BJ (cell line): ENCODE data around the gene COQ3. TPM values are rescaled to one million over a fixed set of nuclear protein-coding genes. Genes with fewer than 3 reads are reported as not detected.

Experiments used
- CTCF ChIA-PET: fragments of 350-600 bp; formaldehyde crosslinking; extraction: SDS; loops from one replicate; lab custom pipeline; 2021; ENCODE audit warnings: antibody characterized with exemption, inconsistent platforms; lab: Yijun Ruan, JAX
- POLR2A ChIA-PET: fragments of 300-600 bp; sonication (Branson Sonifier 250); formaldehyde crosslinking; extraction: SDS; loops from one replicate; lab custom pipeline; 2021; ENCODE audit warnings: antibody characterized with exemption; lab: Charles Lee
- DNase-seq: peaks from one replicate; pipeline ENCODE4 v3.0.0-alpha.2; 2011; ENCODE audit warnings: low read depth
- H3K27me3 ChIP-seq: 2 replicates; pipeline ENCODE4 v1.6.0; 2011; ENCODE audit warnings: low read length; ENCODE audit not compliant: control insufficient read depth, insufficient read depth
- H3K36me3 ChIP-seq: 2 replicates; pipeline ENCODE4 v1.5.1; 2011; ENCODE audit warnings: low read length; ENCODE audit not compliant: control insufficient read depth, insufficient read depth
- H3K4me3 ChIP-seq: 2 replicates; pipeline ENCODE4 v1.5.1; 2011; ENCODE audit warnings: low read depth, mild to moderate bottlenecking, control low read depth, low read length
- CTCF ChIP-seq: IDR thresholded peaks from 2 replicates; pipeline ENCODE4 v1.5.1; 2011; ENCODE audit warnings: low read depth, mild to moderate bottlenecking, control low read depth, inconsistent platforms, low read length, moderate library complexity; ENCODE audit not compliant: insufficient read depth
- polyA plus RNA-seq: library from polyadenylated mRNA; depleted of rRNA; stranded (reverse); fragments of >200 nt; gene quantifications from 2 replicates; pipeline ENCODE4 v1.2.3, GENCODE V29; 2011

COQ3 gene
- polyA plus RNA-seq, 1 experiment = 3.3 TPM

DNA sequence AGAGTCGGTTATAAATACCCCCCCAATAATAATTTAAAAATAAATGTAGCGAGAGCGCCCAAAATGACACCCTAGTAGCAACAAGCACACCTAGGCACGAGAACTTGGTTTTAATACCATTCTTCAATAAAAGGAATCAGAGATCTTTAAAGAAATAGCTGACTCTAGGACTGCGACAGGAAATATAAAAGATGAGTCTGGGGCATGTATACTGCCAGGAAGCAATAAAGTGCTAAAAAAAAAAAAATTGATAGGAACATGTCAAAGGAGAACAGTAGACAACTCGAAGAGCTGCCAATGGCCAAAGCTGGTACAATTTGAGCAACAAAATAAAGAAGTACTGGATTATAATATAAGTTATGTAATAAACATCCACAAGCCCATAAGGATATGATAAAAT is 28.9 kb upstream of the COQ3 start:
- CTCF ChIA-PET = interaction anchor here (0.6 kb wide), 1 partner anchor 10 kb away, joined by 6 read pairs; no protein-coding TSS in a partner anchor
- TF ChIP-seq CTCF = no peak
- no peaks in the 10 kb centered on the region for H3K27me3 ChIP-seq
- H3K4me3 ChIP-seq = no peak overlapping the region
- POLR2A ChIA-PET = no interaction called here
- no peak for DNase-seq
- no peaks in the 10 kb centered on the region for H3K36me3 ChIP-seq

DNA sequence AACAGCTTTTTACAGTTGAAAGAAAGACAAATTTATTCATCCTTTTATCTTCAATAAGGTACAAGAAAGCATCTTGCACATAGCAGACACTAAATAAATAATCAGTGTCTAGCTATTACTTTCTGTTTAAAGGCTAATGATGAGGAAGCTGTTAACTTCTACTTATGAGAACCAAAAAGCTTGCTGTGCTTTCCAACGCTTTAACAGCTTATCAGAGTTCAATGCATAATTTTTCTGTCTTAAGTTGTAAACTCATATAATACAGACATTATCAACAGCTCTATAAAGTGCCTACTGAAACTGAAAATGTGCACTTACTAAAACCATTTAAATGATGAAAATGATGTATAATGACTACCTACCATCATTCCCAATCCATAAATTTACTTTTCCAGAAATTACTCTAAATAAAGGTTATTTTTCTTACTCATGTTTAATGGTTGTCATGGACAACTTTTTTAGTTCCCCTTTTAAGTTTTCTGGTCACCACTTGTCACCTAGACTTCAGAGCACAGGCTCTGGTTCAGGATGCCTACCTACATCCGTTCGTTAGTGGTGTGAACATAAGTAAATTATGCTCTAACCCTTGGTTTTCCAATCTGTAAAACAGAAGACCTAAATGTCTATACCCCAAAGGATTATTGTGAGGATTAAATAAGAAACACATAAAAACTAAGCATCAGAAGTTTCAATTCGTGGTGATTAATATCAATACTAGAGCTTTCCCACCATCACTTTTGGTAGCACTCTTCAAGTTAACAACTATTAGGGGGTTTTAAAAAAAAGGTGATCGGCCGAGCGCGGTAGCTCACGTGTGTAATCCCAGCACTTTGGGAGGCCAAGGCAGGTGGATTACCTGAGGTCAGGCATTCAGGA is 23.1 kb upstream of the COQ3 start:
- peaks cover under 1% of the 10 kb centered on the region; the same call in 1 of the 2 replicates for H3K36me3 ChIP-seq
- no peak for DNase-seq
- no peaks in the 10 kb centered on the region for H3K27me3 ChIP-seq
- ChIA-PET CTCF (interaction anchor here (1.2 to 1.4 kb wide), 3 partner anchors 10 to 83 kb away, joined by 3 to 4 read pairs (median 3); no protein-coding TSS in a partner anchor), POLR2A (no interaction called here)
- no peak for TF ChIP-seq CTCF
- H3K4me3 ChIP-seq = no peak overlapping the region

DNA sequence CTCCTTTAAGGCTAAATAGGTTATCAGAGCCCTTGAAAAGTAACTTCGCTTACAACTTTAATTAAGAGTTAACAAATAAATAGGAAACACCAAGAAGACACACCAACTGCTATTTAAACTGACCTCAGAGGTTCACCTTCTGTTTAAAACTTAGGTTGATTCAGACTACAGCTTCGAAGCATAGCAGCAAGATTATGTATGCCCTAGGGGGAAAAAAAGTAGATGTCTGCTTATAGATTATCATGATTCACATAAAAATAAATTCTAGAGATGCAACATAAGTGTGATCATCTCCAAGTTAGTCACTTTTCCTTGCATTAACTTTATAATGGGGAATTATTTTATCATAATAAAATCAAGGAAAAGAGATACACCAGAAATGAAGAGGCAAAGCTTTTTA is 22.2 kb upstream of the COQ3 start:
- POLR2A ChIA-PET = no interaction called here
- no peak for DNase-seq
- H3K4me3 ChIP-seq = no peak overlapping the region
- CTCF ChIA-PET = interaction anchor here (1.3 kb wide), 1 partner anchor 82 kb away, joined by 3 read pairs; no protein-coding TSS in a partner anchor
- H3K36me3 ChIP-seq = peaks cover 2% of the 10 kb centered on the region; the same call in 1 of the 2 replicates
- H3K27me3 ChIP-seq = no peaks in the 10 kb centered on the region
- no peak for TF ChIP-seq CTCF

DNA sequence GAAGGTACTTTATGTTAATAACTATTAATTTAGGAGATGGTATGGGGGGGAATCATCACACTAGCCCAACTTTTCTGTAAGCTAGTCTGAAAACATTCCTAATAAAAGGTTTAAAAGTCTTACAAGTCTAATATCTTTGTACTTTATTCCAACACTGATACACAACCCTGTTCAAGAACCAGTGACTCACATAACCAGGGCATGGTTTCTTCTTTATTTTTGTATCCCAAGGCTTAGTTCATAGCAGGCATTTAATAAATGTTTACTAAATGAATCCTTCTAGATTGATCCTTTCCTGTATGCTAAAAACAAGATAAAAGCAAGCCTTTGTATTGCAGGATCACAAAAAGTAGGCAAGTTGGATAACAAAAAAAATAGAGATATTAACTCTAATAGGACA is 21.5 kb upstream of the COQ3 start:
- Histone ChIP-seq H3K27me3 (no peaks in the 10 kb centered on the region), H3K4me3 (no peak overlapping the region), H3K36me3 (peaks cover 2% of the 10 kb centered on the region; the same call in 1 of the 2 replicates)
- POLR2A ChIA-PET = no interaction called here
- no peak for TF ChIP-seq CTCF
- CTCF ChIA-PET = no interaction called here
- no peak for DNase-seq

- no peak overlapping the region for H3K4me3 ChIP-seq
- H3K36me3 ChIP-seq = peaks cover 9% of the 10 kb centered on the region
- no peaks in the 10 kb centered on the region for H3K27me3 ChIP-seq
- CTCF ChIA-PET = interaction anchor here (0.7 kb wide), 1 partner anchor 23 kb away, joined by 3 read pairs; no protein-coding TSS in a partner anchor
- TF ChIP-seq CTCF = no peak
- no peak for DNase-seq
- POLR2A ChIA-PET = no interaction called here
Observed at GRCh38 chr6:99412065-99412464, 18.1 kb upstream of the COQ3 start.
